LNCAP (cell line): ENCODE results near the gene SPATA16.

Experiments used
- CTCF ChIP-seq: fragments of 450-650 bp; IDR thresholded peaks from 2 replicates; pipeline ENCODE4 v1.5.1; 2017; ENCODE audit warnings: mild to moderate bottlenecking

SPATA16 gene

DNA sequence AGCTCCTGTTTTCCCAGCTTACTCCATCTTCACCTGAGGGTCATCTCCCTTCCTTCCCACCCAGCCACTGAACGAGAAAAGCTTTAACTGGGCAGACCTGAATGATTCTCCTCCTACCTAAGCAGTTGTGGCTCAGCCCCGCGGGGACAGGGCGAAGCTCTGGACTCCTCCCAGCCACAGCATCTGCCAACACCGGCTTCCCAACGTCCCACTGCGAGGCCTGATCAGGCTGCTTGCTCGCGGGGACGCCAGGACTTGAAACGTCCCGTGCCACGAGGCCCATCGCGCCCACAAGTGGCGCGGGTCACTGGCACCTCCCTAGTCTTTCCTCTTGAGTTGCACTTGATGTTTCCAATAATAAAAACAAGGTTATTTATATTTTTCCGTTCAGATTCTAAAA, at the start of gene SPATA16:
SPATA16 (minus strand) TSS at position 250 of the 400 bp plus-strand sequence. CDS start 23,504 bp downstream, outside the sequence.
- TF ChIP-seq CTCF = no peak

GRCh38 chr3:173173652-173174051, 32.6 kb upstream of the SPATA16 start:
- no peak for TF ChIP-seq CTCF

DNA sequence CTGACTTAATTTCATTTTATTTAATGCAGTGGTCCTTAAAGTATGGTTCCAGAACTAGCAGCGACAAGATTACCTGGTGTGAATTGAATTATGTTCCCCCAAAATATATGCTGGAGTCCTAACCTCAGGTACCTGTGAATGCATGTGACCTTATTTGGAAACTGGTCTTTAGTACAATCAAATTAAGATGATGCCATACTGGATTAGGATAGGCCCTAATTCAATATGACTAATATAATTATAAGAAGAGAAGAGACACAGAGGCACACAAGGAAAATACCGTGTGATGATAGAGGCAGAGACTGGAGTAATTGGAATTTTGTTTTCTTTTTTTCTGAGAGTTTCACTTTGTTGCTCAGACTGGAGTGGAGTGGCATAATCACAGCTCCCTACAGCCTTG, 12.6 kb upstream of the SPATA16 start:
- TF ChIP-seq CTCF = no peak

DNA sequence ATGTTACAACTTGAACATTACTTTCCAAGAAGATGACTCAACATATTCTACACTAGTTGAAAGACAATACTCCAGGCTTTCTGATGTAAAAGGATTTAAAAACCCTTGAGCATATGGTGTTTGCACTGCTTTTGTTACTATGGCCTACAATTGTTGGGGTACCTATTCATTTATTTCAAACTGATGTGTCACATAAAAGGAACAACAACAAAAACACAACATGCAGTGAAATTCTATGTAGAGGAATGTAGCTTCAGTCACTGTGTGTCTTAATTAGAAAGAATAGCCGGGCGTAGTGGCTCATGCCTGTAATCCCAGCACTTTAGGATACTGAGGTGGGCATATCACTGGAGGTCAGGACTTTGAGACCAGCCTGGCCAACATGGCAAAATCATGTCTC, 1.6 kb downstream of the SPATA16 start:
- no peak for TF ChIP-seq CTCF

GRCh38 chr3:173138026-173138425, 3.0 kb downstream of the SPATA16 start:
- no peak for TF ChIP-seq CTCF

DNA sequence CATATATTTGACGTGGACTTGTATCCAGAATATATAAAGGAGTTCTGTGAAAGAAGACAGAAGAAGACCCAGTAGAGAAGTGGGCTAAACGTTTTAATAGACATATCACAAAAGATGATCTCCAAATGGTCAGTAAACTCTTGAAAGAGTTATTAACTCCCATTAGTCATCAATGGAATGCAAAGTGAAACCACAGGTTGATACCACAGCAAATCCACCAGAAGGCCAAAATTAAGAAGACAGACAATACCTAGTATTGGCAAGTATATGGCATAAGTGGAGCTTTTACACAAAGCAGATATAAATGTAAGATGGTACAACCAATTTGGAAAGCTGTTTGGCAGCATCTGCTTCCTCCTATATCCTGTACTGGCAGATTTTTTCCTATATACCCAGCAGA, 6.0 kb downstream of the SPATA16 start:
- TF ChIP-seq CTCF = no peak

DNA sequence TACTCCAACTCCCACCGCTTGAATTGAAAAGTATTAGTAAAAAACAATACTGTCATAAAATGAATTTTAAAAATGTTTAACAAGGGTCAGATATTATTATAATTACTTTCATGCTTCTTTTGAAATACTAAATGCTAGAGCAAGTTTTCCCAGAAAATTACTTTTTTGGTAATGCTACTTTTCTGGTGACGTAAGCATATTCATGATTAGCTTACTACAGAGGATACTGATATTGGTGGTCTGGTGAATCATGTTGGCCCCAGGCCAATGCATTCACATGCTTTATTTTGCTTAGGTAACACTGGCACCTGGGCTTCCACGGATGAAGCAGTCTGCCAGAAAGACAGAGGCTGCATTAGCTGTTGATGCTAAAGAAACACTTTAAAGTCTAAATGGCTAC, 12.4 kb downstream of the SPATA16 start:
- TF ChIP-seq CTCF = no peak

- no peak for TF ChIP-seq CTCF
Measured at GRCh38 chr3:173111321-173111720, 29.7 kb downstream of the SPATA16 start.
